ENCODE measurements around the gene XPNPEP3.

DNA sequence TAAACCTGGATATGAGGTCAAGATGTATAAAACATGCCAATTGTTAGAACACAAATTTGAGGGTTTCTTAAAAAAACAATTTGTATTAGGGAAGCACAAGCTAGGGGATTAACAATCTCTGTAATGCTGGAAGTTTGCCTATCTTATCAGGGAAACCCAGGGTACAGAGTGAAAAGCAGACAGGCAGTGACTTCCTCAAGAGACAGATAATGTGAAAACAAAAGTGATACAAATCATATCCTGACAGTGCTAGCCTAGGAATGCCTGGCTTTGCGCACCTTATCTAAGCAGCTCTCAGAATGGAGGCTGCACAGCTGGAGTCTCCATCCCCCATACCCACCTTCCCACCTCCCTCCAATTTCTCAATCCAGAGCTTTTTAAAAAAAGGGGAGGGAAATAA is 71.7 kb downstream of the XPNPEP3 start:
- no peak for TF ChIP-seq POLR2A (IDR thresholded peaks at IDR 0.05)
- no peak for TF ChIP-seq CTCF (IDR thresholded peaks at IDR 0.05)
